GM19468 (cell line): ENCODE results near the gene EML4.
"Not testable (repeated sequence)": the region's sequence is repeated elsewhere in the genome, so short reads cannot be mapped to it uniquely, and the experiment has no call there.

Experiments used
- ATAC-seq: cut with Tn5 transposase; IDR thresholded peaks from one replicate; pipeline ENCODE4 v1.9.1; 2021; ENCODE audit warnings: mild to moderate bottlenecking, moderate library complexity, moderate number of reproducible peaks; ENCODE audit not compliant: unreplicated experiment; ENCODE audit errors: extremely low read depth

Gene EML4

DNA sequence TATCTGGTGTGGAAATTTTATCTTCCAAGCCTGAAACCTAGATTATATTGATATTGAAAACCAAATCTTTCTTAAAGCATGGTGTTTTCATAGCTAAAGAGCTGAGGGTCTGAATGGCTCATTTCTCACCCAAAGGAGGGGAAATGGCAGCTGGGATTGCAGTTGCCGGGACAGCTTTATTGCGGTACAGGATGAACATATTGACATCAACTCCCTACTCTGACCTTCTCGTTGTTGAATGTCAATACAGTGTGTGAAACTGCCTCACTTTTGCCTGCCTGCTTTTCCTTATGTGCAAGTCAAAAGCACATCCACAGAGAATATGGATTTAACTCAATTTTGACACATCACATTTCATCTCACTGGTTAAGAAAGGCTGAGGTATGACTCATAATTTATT is 195.5 kb downstream of the EML4 start:
- no peak for ATAC-seq

DNA sequence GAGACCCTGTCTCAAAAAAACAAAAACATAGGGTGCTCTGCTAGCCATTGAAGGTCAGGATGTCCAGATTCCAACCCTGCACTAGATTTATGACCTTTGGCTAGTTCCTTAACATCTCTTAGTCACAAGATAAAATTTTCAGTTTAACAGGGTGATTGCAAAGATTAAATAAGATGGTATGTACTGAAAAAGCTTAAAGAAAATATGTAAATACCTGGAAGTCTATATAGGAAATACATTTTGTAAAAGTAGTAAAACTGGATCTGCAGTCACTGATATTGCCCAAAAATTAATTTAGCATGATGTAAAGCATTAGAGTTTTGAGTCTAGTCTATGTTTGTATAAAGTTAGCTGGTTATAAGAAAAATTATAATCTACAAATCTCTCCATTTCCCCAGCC is 197.3 kb downstream of the EML4 start:
- no peak for ATAC-seq

DNA sequence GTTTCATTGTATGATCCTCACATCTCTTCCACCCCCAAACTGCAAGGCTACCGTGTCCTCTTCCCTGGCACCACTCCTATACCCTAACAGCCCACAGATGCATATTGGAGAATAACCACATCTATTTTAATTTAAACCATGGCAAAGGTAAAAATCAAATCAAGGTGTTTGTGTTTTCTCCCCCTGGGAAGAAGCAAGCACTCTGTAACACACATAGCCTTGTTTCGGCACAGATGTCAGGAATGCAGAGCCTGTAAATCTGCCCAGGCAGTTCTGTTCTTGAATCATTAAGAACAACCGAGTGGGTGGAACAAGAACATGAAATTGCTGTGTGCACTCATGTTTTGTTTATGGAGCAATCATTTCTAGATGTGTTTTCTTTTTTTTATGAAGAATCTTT is 198.7 kb downstream of the EML4 start:
- ATAC-seq = no peak

DNA sequence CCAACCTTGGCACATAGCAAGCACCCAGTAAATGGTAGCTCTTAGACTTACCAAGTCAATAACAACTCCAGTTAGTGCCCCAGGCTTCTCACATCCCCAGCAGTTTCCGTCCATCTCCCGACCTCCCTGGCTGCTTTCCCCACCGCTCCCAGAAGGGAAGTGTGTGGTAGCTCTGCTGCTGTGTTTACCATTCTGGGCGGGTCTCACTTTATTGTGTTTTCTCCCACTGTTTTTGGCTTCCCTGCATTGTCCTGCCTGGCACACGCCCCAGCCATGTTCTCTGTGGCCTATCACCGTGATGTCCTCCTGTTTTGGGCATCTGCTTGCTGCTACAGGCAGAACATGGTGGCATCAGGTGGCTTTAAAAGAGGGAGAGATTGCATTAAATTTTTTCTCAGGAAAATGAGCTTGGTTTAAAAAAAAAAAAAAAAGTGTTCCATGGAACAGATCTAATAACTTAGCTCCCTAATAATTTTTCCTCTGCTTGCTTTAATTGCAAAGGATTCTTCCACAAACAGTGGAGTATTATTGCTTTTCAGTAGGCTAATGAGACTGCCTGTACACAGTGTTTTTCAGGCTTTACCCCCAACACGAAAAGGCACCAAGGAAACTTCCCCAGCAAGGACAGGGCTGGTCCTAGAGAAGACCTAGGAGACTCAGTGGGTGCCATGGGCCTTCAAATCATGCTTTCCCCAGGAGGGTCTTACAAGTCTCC is 199.8 kb downstream of the EML4 start:
- no peak for ATAC-seq

DNA sequence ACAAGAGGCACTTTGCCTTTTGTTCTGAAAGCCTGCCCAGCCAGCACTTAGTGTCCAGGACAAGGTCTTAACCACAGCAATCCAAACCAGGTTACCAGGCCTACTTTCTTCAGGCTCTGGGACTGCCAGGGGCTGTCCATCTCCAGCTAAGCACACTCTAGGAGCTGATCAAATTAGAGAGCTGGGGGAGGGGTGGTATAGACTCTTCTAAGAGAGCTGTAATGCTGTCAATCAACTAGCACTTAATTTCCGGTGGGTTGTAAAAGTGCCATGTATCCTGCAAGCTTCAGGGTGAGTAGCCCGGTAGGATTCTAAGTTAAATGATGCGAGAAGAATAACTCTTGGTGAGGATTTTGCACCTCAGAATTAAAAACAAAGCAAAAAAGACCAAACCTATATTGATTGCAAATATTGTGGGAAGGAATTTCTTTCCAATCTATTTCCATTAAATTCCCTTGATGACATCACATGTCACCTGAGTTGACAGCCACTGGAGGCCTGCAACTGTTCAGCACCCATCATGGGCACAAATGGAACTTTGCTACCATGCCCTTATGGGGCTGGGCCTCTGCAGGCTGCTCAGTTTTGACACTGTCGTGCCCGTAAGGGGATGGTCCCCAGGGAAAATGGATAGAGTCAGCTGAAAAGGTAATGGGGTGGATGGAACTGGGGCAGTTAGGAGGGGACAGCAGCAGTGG is 200.5 kb downstream of the EML4 start:
- no peak for ATAC-seq

DNA sequence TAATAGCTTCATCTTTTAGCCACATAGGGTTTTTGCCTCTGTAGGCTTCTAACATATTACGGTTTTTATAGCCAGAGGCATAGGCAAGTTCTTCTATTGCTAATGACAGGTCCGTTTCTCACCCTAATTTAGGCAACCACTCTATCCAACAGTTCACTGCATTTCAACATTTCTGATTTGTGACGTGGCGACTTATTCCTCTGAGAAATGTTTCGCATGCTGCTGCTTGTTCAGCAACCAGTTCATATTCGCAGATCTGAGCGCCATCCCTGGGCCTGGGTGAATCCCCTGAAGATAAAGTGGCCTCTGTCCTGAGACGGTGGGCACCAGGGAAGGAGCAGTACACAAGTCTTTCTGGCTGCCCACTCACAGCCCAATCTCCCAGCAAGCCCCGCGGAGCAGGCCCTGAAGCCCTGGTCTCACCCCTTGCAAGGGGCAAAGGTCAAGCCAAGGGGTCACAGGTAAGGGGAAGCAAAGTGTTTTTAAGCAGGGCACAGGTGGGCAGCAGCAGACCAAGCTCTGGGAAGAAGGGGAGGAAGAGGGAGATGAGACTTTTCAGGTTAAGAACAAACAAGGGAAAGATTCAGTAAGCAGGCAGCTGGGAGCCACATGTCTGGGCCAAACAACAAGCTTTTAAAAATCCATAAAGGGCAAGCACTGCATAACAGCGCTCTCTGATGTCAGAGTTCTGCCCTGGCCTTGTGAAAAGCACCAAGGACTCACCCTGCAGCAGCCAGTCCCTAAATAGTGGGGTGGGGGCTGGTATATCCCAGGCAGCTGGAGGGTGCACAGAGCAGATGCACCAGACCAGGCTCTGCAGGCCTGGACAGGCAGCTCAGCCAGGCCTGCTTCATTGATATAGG is 202.7 kb downstream of the EML4 start:
- no peak for ATAC-seq

DNA sequence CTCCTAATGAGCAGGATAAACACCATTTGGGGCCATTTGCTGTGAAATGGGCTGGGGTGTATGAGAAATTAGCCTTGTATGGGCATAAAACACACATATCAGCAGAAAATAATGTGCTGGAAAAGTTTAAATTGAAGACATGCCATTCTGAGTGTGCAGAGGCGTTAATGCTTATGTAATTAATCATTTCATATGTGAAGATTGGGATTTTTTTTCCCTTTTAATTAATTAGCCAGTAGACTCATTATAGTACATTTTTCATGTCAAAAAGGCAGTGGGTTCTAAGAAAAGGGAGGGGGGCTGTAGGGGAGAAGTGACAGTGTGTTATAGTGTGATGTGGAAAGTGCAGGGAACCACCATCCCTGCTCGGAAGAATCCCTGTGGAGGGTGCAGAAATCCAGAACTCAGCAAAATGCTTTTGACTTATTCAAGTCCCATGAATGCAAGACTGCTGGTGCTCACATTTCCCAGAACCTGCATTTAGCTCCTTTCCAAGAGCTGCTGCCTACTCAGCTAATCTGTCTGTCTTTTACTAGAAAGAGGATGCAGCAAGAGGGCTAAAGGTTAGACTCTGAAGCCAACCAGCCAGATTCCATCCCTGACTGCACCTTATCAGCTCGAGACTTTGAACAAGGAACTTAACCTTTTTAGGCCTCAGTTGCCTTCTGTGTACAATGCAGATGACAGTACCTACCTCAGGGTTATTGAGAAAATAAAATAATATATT is 203.5 kb downstream of the EML4 start:
- no peak for ATAC-seq

DNA sequence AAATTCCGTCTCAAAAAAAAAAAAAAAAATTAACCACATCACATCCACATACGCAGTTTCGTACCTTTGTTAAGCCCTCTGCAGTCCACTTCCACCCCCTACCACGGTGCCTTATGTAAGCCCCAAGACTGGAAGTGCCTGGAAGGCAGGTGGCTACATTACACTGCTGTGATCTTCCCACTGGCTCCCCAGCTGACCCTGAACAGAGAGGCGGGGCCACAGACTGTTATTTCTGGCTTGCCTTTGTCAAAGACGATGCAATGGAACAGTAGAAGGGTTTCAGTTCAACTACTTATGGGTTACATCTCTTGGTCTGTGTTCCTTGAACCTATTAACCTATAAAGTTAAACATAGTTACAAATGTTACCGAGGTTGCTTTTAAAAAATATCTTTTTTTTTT is 207.6 kb downstream of the EML4 start:
- no peak for ATAC-seq

DNA sequence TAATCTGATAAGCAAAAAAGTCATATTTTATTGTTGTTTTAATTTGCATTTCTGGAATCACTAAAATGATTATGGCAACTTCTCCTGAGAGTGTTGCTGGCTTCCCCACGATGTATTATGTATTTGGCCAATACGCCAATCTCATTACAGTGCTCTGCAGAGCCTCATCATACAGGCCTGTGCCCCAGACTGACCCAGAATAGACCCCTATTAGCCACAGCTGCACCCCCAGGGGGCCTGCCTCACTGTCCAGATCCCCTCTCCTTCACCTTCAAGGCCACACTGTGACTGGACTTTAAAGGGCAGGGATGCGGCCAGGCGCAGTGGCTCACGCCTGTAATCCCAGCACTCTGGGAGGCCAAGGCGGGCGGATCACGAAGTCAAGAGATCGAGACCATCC is 209.3 kb downstream of the EML4 start:
- ATAC-seq = no peak

DNA sequence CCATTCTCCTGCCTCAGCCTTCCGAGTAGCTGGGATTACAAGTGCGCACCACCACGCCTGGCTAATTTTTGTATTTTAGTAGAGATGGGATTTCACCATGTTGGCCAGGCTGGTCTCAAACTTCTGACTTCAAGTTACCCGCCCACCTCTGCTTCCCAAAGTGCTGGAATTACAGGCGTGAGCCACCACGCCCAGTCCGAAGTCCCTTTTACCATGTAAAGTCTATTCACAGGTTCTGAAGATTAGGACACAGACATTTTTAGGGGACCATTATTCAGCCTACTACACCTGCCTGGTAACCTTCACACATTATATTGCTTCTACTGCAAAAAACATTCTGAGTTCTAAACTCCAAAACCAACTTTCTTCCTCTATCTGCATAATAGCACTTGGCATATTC is 210.9 kb downstream of the EML4 start:
- ATAC-seq = not testable (repeated sequence)

DNA sequence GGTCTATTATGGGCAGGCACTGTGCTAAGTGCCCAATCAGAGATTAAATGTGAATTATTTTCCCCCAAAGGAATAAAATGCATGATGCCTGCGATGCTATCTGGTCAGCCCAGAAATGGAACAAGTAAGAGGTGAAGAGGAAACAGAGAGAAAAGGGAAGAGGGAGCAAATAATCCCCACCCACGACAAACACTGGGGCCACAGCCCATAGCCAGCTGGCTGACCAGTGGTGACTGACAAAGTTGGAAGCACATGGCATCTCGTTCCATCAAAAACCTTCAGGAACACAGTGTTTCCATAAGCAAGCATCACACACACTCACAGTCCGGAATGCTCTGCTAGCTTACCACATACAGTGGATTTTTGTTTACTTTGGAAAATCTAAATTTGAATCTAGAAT is 213.0 kb downstream of the EML4 start:
- ATAC-seq = no peak
